ENCODE results near the gene COL13A1. TPM values are rescaled to one million over a fixed set of nuclear protein-coding genes. Genes with fewer than 3 reads are reported as not detected.

Gene COL13A1
- total RNA-seq, 1 experiment from 2014 or later, result 3.6 TPM

DNA sequence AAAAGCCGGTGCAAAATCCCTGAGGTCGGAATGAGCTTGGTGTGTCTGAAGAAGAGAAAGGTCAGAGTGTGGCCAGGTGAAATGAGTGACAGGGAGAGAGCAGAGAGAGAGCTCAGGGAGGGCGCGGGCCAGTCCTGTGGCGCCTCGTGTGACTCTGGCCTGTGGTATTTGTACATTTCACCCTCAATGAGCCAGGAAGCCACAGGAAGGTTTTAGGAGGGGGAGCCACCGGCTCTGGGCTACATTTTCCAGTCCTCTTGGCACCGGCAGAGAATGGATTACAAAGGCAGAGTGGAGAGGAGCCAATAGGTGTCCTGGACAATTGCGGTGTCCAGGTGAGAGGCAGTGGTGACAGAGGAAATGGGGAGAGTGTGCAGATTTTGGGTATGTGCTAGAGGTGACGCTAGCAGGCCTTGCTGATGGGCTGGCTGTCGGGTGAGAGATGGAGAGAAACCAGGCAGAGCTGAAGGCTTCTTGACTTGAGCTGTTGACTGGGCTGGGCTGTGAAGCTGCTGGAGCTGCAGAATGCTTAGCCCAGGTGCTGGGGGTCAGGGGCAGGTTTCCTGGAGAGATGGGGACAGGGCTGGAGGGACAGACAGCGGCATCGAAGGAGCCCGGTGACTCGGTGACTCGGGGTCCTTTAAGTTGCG, 38.1 kb downstream of the COL13A1 start:
- Histone ChIP-seq H3K4me2 (ENCODE audit: insufficient read depth, insufficient read length, low read length) (no peak overlapping the region), H3K27me3 (ENCODE audit: insufficient read depth, low read length) (no peaks in the 10 kb centered on the region), H2BK20ac (ENCODE audit: low read depth, low read length, poor library complexity, severe bottlenecking) (no peak overlapping the region), H4K91ac (ENCODE audit: insufficient read length, low read depth, low read length) (no peak overlapping the region), H3K18ac (ENCODE audit: insufficient read length, low read depth, low read length) (no peak overlapping the region), H3K4me1 (ENCODE audit: insufficient read depth, low read length) (peaks cover 16% of the 10 kb centered on the region; the same call in 1 of the 2 replicates), H2BK120ac (ENCODE audit: low read depth, low read length, poor library complexity, severe bottlenecking) (no peak overlapping the region), H4K20me1 (ENCODE audit: control insufficient read depth, insufficient read depth, insufficient read length) (no peaks in the 10 kb centered on the region), H3T11ph (ENCODE audit: low read length) (no peak overlapping the region), H3K79me1 (ENCODE audit: insufficient read depth, low read depth, low read length, poor library complexity, severe bottlenecking) (no peaks in the 10 kb centered on the region), H3K4ac (ENCODE audit: low read depth, low read length) (no peak overlapping the region), H3K23me2 (ENCODE audit: insufficient read length, low read depth, low read length, poor library complexity, severe bottlenecking) (no peaks in the 10 kb centered on the region), H2AK5ac (ENCODE audit: insufficient read length, low read length) (no peak overlapping the region), H4K5ac (ENCODE audit: insufficient read length, low read depth, low read length) (no peak overlapping the region), H2BK12ac (ENCODE audit: insufficient read length, low read depth, low read length) (no peak overlapping the region), H2BK15ac (ENCODE audit: low read depth, low read length) (no peak overlapping the region), H3K27ac (ENCODE audit: insufficient read length, low read depth, low read length) (no peak overlapping the region), H3K23ac (ENCODE audit: insufficient read length, low read depth, low read length) (no peak overlapping the region), H3K9ac (ENCODE audit: extremely low read depth, insufficient read length, low read length) (no peak overlapping the region), H3K79me2 (ENCODE audit: insufficient read depth, low read length) (no peaks in the 10 kb centered on the region), H3K14ac (ENCODE audit: insufficient read depth, low read length) (no peak overlapping the region), H3K9me3 (ENCODE audit: control insufficient read depth, low read depth, low read length) (no peaks in the 10 kb centered on the region), H3K56ac (ENCODE audit: insufficient read length, low read depth, low read length) (no peak overlapping the region), H2BK5ac (ENCODE audit: insufficient read length, low read length) (no peak overlapping the region), H2AFZ (ENCODE audit: low read length) (no peak overlapping the region), H4K8ac (replicated peaks; ENCODE audit: insufficient read length, low read depth, low read length) (no peak overlapping the region)
- DNase-seq, result no peak
- H3K4me1 Mint-ChIP-seq, result peaks cover 39 to 53% of the 10 kb centered on the region in 2 experiments
- no peaks in the 10 kb centered on the region for H3K36me3 Mint-ChIP-seq (ENCODE audit: insufficient read depth in 1 of 3, low read depth in 3 of 3)
- H3K27me3 Mint-ChIP-seq (ENCODE audit: low read depth), result peaks cover 16% of the 10 kb centered on the region
- H3K9me3 Mint-ChIP-seq, result no peaks in the 10 kb centered on the region
- no peak overlapping the region for H3K4me3 Mint-ChIP-seq
- no peak overlapping the region for H3K27ac Mint-ChIP-seq
- no CpG with 5 or more reads among the region's 17 CpGs for WGBS (ENCODE audit: extremely low coverage, insufficient read length, low lambda C conversion rate)
- TF ChIP-seq, protein P1, sequence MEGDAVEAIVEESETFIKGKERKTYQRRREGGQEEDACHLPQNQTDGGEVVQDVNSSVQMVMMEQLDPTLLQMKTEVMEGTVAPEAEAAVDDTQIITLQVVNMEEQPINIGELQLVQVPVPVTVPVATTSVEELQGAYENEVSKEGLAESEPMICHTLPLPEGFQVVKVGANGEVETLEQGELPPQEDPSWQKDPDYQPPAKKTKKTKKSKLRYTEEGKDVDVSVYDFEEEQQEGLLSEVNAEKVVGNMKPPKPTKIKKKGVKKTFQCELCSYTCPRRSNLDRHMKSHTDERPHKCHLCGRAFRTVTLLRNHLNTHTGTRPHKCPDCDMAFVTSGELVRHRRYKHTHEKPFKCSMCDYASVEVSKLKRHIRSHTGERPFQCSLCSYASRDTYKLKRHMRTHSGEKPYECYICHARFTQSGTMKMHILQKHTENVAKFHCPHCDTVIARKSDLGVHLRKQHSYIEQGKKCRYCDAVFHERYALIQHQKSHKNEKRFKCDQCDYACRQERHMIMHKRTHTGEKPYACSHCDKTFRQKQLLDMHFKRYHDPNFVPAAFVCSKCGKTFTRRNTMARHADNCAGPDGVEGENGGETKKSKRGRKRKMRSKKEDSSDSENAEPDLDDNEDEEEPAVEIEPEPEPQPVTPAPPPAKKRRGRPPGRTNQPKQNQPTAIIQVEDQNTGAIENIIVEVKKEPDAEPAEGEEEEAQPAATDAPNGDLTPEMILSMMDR (conservative IDR thresholded peaks at IDR 0.05), result no peak

Data from H9 (cell line).